ENCODE results near the gene RC3H1. TPM values are rescaled to one million over a fixed set of nuclear protein-coding genes. Genes with fewer than 3 reads are reported as not detected.

The RC3H1 gene
- total and polyA plus RNA-seq, 9 of the 15 experiments (the other 6 are each of a cell fraction or from before 2014, with no cell fraction given): 2.4 to 31.7 (median 12.4) TPM

GRCh38 chr1:174013864-174014418 lies 8.2 kb downstream of the RC3H1 start (continued):
- no peak for TF ChIP-seq ZNF518B (CRISPR knock-in tag; IDR thresholded peaks at IDR 0.05)

- Histone ChIP-seq H3K79me2 (ENCODE audit: control insufficient read depth, insufficient read depth, low read length) (peaks cover 86% of the 10 kb centered on the region), H3K9me3 (replicated peaks; ENCODE audit: control insufficient read depth, insufficient read depth, low read depth, low read length) (no peaks in the 10 kb centered on the region), H3K27me3 (ENCODE audit: control insufficient read depth in 2 of 2, insufficient read depth in 2 of 2, low read length in 2 of 2) (no peaks in the 10 kb centered on the region), H3K27ac (ENCODE audit: extremely low read depth, low read depth, low read length) (0 out of 3 replicates have a peak overlapping the region, but pooled peaks have one; percentile 6), H3K4me3 (no peak overlapping the region), H4K20me1 (replicated peaks; ENCODE audit: control insufficient read depth, insufficient read depth, low read length) (peaks cover 3% of the 10 kb centered on the region; the same call in 1 of the 2 replicates), H3K9me1 (ENCODE audit: control insufficient read depth, insufficient read depth, low read length) (no peaks in the 10 kb centered on the region), H3K9ac (ENCODE audit: insufficient read depth in 1 of 2, low read depth in 2 of 2, low read length in 2 of 2) (no peak overlapping the region), H3K4me2 (ENCODE audit: insufficient read depth, low read length) (no peak overlapping the region), H3K36me3 (ENCODE audit: control insufficient read depth, insufficient read depth, low read length) (peaks cover 32% of the 10 kb centered on the region; the same call in 2 of the 3 replicates), H3K4me1 (replicated peaks in 1 of 2; ENCODE audit: control insufficient read depth in 2 of 2, insufficient read depth in 2 of 2, low read length in 2 of 2) (peaks cover 0 to 3% of the 10 kb centered on the region in 2 experiments; a peak in 3 of 5 replicates), H2AFZ (ENCODE audit: low read depth, low read length) (no peak overlapping the region)
- BruUV-seq (replicated peaks): no TSS peak
- no peak for FAIRE-seq
- WGBS (ENCODE audit: insufficient coverage, low coverage, missing lambda C conversion rate): 28% methylated on average over 1 of the region's 1 CpG
- in situ Hi-C loops (cut with MboI): no loop called here
- peak; percentile 55 for ATAC-seq
- no peak for DNase-seq (ENCODE audit: extremely low read depth in 1 of 4, low spot score in 3 of 4)
- ChIA-PET CTCF (ENCODE audit: low intra/inter-chr PET ratio) (no interaction called here), POLR2A (interaction anchor here (0.6 to 3.2 kb wide), 4 partner anchors 9 to 14 kb away, joined by 3 to 19 read pairs (median 4); partner anchors contain the start of gene RC3H1)
- intact Hi-C loops (cut with micrococcal nuclease): no loop called here
- TF ChIP-seq RERE (CRISPR knock-in tag; IDR thresholded peaks at IDR 0.05; ENCODE audit: borderline replicate concordance) (no peak), SMARCA4 (IDR thresholded peaks at IDR 0.05) (peak; percentile 46; the same call in 1 of the 2 replicates), OTX1 (CRISPR knock-in tag; IDR thresholded peaks at IDR 0.05) (no peak), ZSCAN29 (IDR thresholded peaks at IDR 0.05) (no peak), ELF2 (CRISPR knock-in tag; IDR thresholded peaks at IDR 0.05) (0 out of 2 replicates have a peak, but pooled peaks have one; percentile 13), CEBPB (tag; IDR thresholded peaks at IDR 0.05) (peak; percentile 99), BHLHE40 (IDR thresholded peaks at IDR 0.05; ENCODE audit: low read length) (no peak), TOE1 (IDR thresholded peaks at IDR 0.05; ENCODE audit: borderline replicate concordance) (no peak), TOE1 (CRISPR knock-in tag; IDR thresholded peaks at IDR 0.05; ENCODE audit: borderline replicate concordance, low read depth) (no peak), DPF2 (IDR thresholded peaks at IDR 0.05) (peak; percentile 44; the same call in 1 of the 2 replicates)
Measured at GRCh38 chr1:174008979-174009378, 13.2 kb downstream of the RC3H1 start.

All from K562 (cell line).